Panc1 (cell line): ENCODE measurements around the gene BZW1.

Source experiments
- CTCF ChIP-seq: fragments of 450-650 bp; IDR thresholded peaks from 2 replicates; pipeline ENCODE4 v1.5.1; 2017; ENCODE audit warnings: mild to moderate bottlenecking
- POLR2AphosphoS5 ChIP-seq: IDR thresholded peaks from 2 replicates; pipeline ENCODE4 v1.6.1; 2012; ENCODE audit warnings: mild to moderate bottlenecking, low read depth, low read length, moderate library complexity
- TCF7L2 ChIP-seq: IDR thresholded peaks from 2 replicates; pipeline ENCODE4 v1.6.1; 2011; ENCODE audit warnings: mild to moderate bottlenecking, low read depth, low read length, inconsistent platforms

GRCh38 chr2:200778038-200778437 lies 33.7 kb upstream of the BZW1 start:
- TF ChIP-seq CTCF (no peak), TCF7L2 (no peak), POLR2AphosphoS5 (no peak)
